OCI-LY3 (cell line): ENCODE data around the gene SLFN12.

Experiments
- CTCF ChIP-seq: fragments of 200-600, 300-600 bp; sonication (generic); IDR thresholded peaks from 2 replicates; pipeline ENCODE4 v1.5.1; 2014; ENCODE audit warnings: antibody characterized with exemption, low read length, low read depth
- EZH2phosphoT487 ChIP-seq: fragments of 200-600 bp; shearing (Covaris generic); IDR thresholded peaks from 2 replicates; pipeline ENCODE4 v1.6.1; 2018; ENCODE audit warnings: antibody characterized with exemption, mixed run types, low read depth

DNA sequence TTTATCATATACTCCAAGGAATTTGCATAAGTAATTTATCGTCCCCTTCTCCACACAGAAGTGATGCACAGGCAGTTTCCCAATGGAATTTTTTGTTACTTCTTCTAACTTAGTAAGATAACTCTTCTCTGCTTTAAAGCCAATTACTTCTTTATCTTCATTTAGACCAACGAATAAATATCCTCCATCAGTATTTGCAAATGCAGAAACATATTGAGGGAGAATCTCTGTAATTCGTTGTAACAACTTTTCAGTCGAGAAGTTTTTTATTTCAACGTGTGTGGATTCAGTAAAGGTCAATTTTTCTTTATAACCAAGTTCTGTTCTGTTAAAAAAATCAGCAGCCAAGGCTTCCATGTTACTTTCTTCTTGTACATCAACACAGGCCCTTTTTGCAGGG lies 47.0 kb upstream of the SLFN12 start:
- TF ChIP-seq CTCF (no peak), EZH2phosphoT487 (no peak)
